CD14-positive monocyte (primary cell): ENCODE data around the gene ELF3. TPM values are rescaled to one million over a fixed set of nuclear protein-coding genes. Genes with fewer than 3 reads are reported as not detected.

Source experiments
- DNase-seq, 3 donors: peaks; one replicate each; pipeline ENCODE4 v3.0.0-alpha.2; 2011 to 2022
- H2AFZ ChIP-seq: 2 replicates; pipeline ENCODE4 v1.6.0; 2012; ENCODE audit warnings: mild to moderate bottlenecking, low read depth, low read length, inconsistent platforms; ENCODE audit not compliant: insufficient read depth, poor library complexity, severe bottlenecking
- H3K27ac ChIP-seq, 2 donors: 1 replicate in 1 of 2; 2 replicates in 1 of 2; pipeline ENCODE4 v1.5.1; 2012 to 2013; ENCODE audit warnings: low read length in 2 of 2, control low read depth in 1 of 2, inconsistent platforms in 1 of 2, low read depth in 1 of 2, mild to moderate bottlenecking in 1 of 2
- H3K27me3 ChIP-seq, 2 donors: one replicate each; pipeline versions ENCODE4 v1.6.0 to v1.6.1; 2011 to 2013; ENCODE audit warnings: low read length in 2 of 2; ENCODE audit not compliant: control insufficient read depth in 2 of 2, insufficient read depth in 2 of 2
- H3K36me3 ChIP-seq, 2 donors: replicated peaks in 1 of 2; 1 replicate in 1 of 2; 2 replicates in 1 of 2; pipeline versions ENCODE4 v1.5.1 to v1.6.1; 2012 to 2013; ENCODE audit warnings: low read length in 2 of 2, control low read depth in 1 of 2, inconsistent platforms in 1 of 2, mild to moderate bottlenecking in 1 of 2; ENCODE audit not compliant: insufficient read depth in 2 of 2, control insufficient read depth in 1 of 2
- H3K4me1 ChIP-seq, 2 donors: 1 replicate in 1 of 2; 2 replicates in 1 of 2; pipeline versions ENCODE4 v1.5.1 to v1.6.1; 2012 to 2013; ENCODE audit warnings: low read length in 2 of 2, control low read depth in 1 of 2, inconsistent platforms in 1 of 2, mild to moderate bottlenecking in 1 of 2, moderate library complexity in 1 of 2; ENCODE audit not compliant: insufficient read depth in 2 of 2, control insufficient read depth in 1 of 2
- H3K4me2 ChIP-seq: replicated peaks from 2 replicates; pipeline ENCODE3; 2012; ENCODE audit warnings: low read length, moderate library complexity, mild to moderate bottlenecking; ENCODE audit not compliant: poor library complexity, severe bottlenecking; ENCODE audit errors: extremely low read depth
- H3K4me3 ChIP-seq, 3 experiments: fragments of 200-600 bp in 1 of 3; sonication (generic) in 1 of 3; replicated peaks in 1 of 3; 1 replicate in 2 of 3; 2 replicates in 1 of 3; pipeline ENCODE4 v1.5.1; 2011 to 2013; ENCODE audit warnings: low read length in 3 of 3, mild to moderate bottlenecking in 3 of 3, control low read depth in 2 of 3, low read depth in 2 of 3, inconsistent platforms in 1 of 3, moderate library complexity in 1 of 3
- H3K79me2 ChIP-seq: 2 replicates; pipeline ENCODE4 v1.6.0; 2012; ENCODE audit warnings: mild to moderate bottlenecking, control low read depth, inconsistent platforms, low read length, moderate library complexity; ENCODE audit not compliant: insufficient read depth
- H3K9ac ChIP-seq: 2 replicates; pipeline ENCODE4 v1.6.0; 2017; ENCODE audit warnings: low read length, mild to moderate bottlenecking; ENCODE audit not compliant: insufficient read depth, poor library complexity, severe bottlenecking
- H3K9me3 ChIP-seq, 2 donors: replicated peaks in 1 of 2; 1 replicate in 1 of 2; 2 replicates in 1 of 2; pipeline versions ENCODE4 v1.5.1 to v1.6.1; 2012 to 2013; ENCODE audit warnings: low read length in 2 of 2, control low read depth in 1 of 2; ENCODE audit not compliant: control insufficient read depth in 1 of 2, insufficient read depth in 1 of 2
- H4K20me1 ChIP-seq: 2 replicates; pipeline ENCODE4 v1.6.0; 2012; ENCODE audit warnings: mild to moderate bottlenecking, low read length, control low read depth, moderate library complexity; ENCODE audit not compliant: insufficient read depth
- H3K27ac Mint-ChIP-seq, 7 donors: one replicate each; pipeline ENCODE4 v1.8.0; 2020; ENCODE audit warnings: mild to moderate bottlenecking in 7 of 7, mixed read lengths in 7 of 7, moderate library complexity in 6 of 7, inconsistent platforms in 2 of 7
- H3K27me3 Mint-ChIP-seq, 3 donors: one replicate each; pipeline ENCODE4 v1.8.0; 2021 to 2022; ENCODE audit warnings: low read depth in 3 of 3, mild to moderate bottlenecking in 3 of 3, mixed read lengths in 3 of 3, moderate library complexity in 3 of 3, inconsistent platforms in 1 of 3
- H3K36me3 Mint-ChIP-seq, 2 donors: one replicate each; pipeline ENCODE4 v1.8.0; 2020; ENCODE audit warnings: mixed read lengths in 2 of 2, inconsistent platforms in 1 of 2, mild to moderate bottlenecking in 1 of 2
- H3K4me1 Mint-ChIP-seq: one replicate; pipeline ENCODE4 v1.8.0; 2020; ENCODE audit warnings: mild to moderate bottlenecking, mixed read lengths
- H3K4me3 Mint-ChIP-seq, 2 donors: one replicate each; pipeline ENCODE4 v1.8.0; 2020; ENCODE audit warnings: mild to moderate bottlenecking in 2 of 2, mixed read lengths in 2 of 2, moderate library complexity in 1 of 2
- H3K9me3 Mint-ChIP-seq, 7 donors: one replicate each; pipeline ENCODE4 v1.8.0; 2020 to 2022; ENCODE audit warnings: mixed read lengths in 7 of 7, mild to moderate bottlenecking in 6 of 7, moderate library complexity in 6 of 7, inconsistent platforms in 2 of 7
- WGBS: methylation state at CpG from one replicate; pipeline ENCODE4 v1.1.5; 2013; ENCODE audit warnings: missing lambda C conversion rate; ENCODE audit not compliant: insufficient coverage; 5-methylcytosine and 5-hydroxymethylcytosine counted together
- intact Hi-C, 2 donors: fragments of 100-400 bp; cut with micrococcal nuclease; formaldehyde crosslinking; loops; one replicate each; pipeline versions ENCODE4 v1.15.0 to v1.15.1; 2023
- polyA plus RNA-seq, 3 donors: library from polyadenylated mRNA; depleted of rRNA in 1 of 3; unstranded in 2 of 3; stranded (reverse) in 1 of 3; fragments of 300-500 nt in 2 of 3; fragments of >200 nt in 1 of 3; fragmentation: Illumina TruSeq in 2 of 3; gene quantifications; 1 replicate in 2 of 3; 2 replicates in 1 of 3; pipeline ENCODE4 v1.2.3, GENCODE V29; 2012 to 2021
- TF ChIP-seq, protein P1 (sequence below): fragments of 200-600 bp; IDR thresholded peaks from one replicate; pipeline ENCODE4 v1.8.0; 2022; ENCODE audit warnings: antibody characterized with exemption, mild to moderate bottlenecking

Gene ELF3
- polyA plus RNA-seq, 3 donors: 10.2 TPM; not detected in 2

DNA sequence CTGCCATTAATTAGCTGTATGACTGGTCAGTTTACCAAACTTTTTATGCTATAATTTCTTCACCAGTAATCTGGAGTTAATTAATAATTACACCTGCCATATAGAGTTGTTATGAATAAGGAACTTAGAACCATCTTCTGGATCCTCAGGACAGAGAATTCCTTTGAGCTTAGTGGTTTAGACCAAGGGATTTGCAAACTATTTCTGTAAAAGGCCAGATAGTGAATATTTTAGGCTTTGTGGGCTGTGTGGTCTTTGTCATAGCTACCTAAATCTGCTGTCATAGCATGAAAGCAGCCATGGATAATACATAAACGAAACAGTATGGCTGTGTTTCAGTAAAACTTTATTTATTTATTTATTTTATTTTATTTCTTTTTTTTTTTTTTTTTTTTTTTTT lies 46.1 kb upstream of the ELF3 start:
- Histone ChIP-seq H3K79me2 (peaks cover 5% of the 10 kb centered on the region), H3K9ac (no peak overlapping the region), H3K4me1 (no peaks in the 10 kb centered on the region), H4K20me1 (peaks cover 9% of the 10 kb centered on the region), H3K4me3 (no peak overlapping the region), H3K36me3 (peaks cover 73 to 90% of the 10 kb centered on the region in 2 donors), H2AFZ (no peak overlapping the region), H3K9me3 (no peaks in the 10 kb centered on the region), H3K27ac (no peak overlapping the region), H3K27me3 (no peaks in the 10 kb centered on the region), H3K4me2 (no peak overlapping the region)
- no peak for DNase-seq
- WGBS: no CpG with 5 or more reads among the region's 1 CpG
- Mint-ChIP-seq H3K4me1 (no peaks in the 10 kb centered on the region), H3K4me3 (no peak overlapping the region), H3K36me3 (peaks cover 66 to 90% of the 10 kb centered on the region in 2 donors), H3K27me3 (no peaks in the 10 kb centered on the region), H3K9me3 (no peaks in the 10 kb centered on the region), H3K27ac (no peak overlapping the region)
- intact Hi-C loops: loop anchor here in 1 of 2 donors (5.0 kb wide), 1 partner anchor 72 kb away; no protein-coding TSS in a partner anchor
- TF ChIP-seq, protein P1, sequence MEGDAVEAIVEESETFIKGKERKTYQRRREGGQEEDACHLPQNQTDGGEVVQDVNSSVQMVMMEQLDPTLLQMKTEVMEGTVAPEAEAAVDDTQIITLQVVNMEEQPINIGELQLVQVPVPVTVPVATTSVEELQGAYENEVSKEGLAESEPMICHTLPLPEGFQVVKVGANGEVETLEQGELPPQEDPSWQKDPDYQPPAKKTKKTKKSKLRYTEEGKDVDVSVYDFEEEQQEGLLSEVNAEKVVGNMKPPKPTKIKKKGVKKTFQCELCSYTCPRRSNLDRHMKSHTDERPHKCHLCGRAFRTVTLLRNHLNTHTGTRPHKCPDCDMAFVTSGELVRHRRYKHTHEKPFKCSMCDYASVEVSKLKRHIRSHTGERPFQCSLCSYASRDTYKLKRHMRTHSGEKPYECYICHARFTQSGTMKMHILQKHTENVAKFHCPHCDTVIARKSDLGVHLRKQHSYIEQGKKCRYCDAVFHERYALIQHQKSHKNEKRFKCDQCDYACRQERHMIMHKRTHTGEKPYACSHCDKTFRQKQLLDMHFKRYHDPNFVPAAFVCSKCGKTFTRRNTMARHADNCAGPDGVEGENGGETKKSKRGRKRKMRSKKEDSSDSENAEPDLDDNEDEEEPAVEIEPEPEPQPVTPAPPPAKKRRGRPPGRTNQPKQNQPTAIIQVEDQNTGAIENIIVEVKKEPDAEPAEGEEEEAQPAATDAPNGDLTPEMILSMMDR: no peak

GRCh38 chr1:201966171-201966570 lies 44.2 kb upstream of the ELF3 start:
- H3K9ac ChIP-seq: no peak overlapping the region
- H3K27ac ChIP-seq: no peak overlapping the region
- H3K36me3 ChIP-seq: peaks cover 77 to 96% of the 10 kb centered on the region in 2 donors
- Mint-ChIP-seq H3K4me3 (no peak overlapping the region), H3K36me3 (peaks cover 76 to 94% of the 10 kb centered on the region in 2 donors), H3K27me3 (no peaks in the 10 kb centered on the region), H3K27ac (peak overlapping the region in 3 of 7 donors; percentile 30 to 53 (median 47)), H3K4me1 (no peaks in the 10 kb centered on the region), H3K9me3 (no peaks in the 10 kb centered on the region)
- H3K27me3 ChIP-seq: no peaks in the 10 kb centered on the region
- H3K79me2 ChIP-seq: no peaks in the 10 kb centered on the region
- no peak overlapping the region for H3K4me3 ChIP-seq
- no peak overlapping the region for H3K4me2 ChIP-seq
- intact Hi-C loops: no loop called here
- H3K4me1 ChIP-seq: no peaks in the 10 kb centered on the region
- DNase-seq: no peak
- peaks cover 9% of the 10 kb centered on the region for H4K20me1 ChIP-seq
- no peaks in the 10 kb centered on the region for H3K9me3 ChIP-seq
- WGBS: no CpG with 5 or more reads among the region's 5 CpGs
- H2AFZ ChIP-seq: no peak overlapping the region
- TF ChIP-seq, protein P1: no peak
